ENCODE results near the gene CNNM3.

CNNM3 gene

DNA sequence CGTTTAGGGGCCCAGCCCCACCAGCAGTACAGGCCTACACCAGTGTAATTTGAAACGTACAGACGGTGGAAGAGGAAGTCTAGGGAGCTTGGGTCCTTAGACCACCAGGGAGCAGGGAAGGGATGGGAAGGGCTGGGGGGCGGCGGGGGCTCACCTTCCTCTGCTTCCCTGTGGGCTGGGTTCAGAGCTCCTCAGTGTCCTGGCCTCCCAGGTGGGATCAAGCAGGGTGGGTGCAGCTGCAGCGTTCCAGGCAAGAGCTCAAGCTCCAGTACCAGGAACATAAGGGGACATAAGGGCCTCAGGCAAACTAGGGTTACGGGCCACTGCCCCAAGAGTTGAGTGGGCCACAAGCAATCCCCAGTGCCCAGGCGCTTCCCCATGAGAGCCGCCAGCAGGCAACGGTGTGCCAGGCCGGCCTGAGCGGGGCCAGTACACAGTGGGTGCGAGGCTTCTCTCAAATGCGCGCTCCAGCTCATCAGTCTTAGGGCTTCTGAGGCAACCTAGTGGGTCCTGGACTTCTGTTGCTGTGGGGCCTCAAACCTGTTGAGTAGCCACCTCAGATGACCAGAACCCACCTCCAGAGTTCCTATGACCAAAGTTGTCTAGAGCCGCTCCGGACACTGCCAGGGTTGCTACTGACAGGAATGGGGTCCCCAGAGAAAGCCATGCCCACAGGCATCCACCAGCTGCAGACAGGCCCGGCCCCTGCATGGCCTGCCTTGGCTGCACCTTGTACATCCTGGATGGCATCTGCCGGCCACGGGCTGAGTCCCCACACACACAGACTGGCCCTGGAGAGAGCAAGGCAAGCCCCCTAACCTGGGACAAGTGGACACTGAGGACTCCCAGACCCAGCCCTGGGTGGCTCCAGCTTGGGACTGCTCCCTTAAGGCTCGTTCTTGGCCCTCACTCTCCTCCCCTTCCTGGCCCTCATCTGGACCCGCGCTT lies 22.6 kb downstream of the CNNM3 start:
- no peak for DNase-seq (ENCODE audit: extremely low read depth, insufficient read length)
- H3K27me3 ChIP-seq (replicated peaks; ENCODE audit: control insufficient read depth, insufficient read depth, low read length): no peaks in the 10 kb centered on the region
- no peak for TF ChIP-seq CTCF (IDR thresholded peaks at IDR 0.05; ENCODE audit: insufficient read depth, low read length, poor library complexity, severe bottlenecking)
- no peak overlapping the region for H3K4me3 ChIP-seq (replicated peaks; ENCODE audit: low read depth, low read length)
- H3K36me3 ChIP-seq (ENCODE audit: control insufficient read depth, insufficient read depth, low read length): peaks cover 5% of the 10 kb centered on the region

DNA sequence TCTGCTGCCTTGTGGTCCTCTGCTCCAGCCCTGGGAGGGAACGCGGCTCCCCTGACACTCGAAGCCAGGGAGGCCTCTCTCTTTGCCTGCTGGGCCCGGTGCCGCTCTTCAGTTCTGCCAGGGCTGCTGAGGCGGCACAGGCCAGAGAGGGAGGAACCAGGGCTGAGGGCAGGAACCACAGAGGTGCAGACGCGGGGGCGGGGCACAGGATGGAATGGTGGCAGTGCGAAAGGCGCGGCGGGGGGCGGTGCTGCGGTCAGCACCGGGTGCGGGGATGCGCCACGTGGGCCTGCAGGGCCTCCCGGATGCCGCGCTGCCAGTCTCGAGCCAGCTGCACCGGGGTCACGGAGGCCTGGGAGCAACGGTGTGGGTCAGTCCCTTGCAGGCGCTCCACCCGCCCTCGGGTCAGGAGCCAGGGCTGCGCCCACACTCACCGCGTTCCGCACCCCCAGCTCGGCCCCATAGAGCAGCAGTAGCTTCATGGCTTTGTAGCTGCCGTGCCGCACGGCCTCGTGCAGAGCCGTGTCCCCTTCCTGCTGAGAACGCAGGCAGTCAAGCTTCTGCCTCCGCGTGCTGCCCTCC lies 23.3 kb downstream of the CNNM3 start:
- Histone ChIP-seq H3K36me3 (ENCODE audit: control insufficient read depth, insufficient read depth, low read length) (peaks cover 5% of the 10 kb centered on the region), H3K4me3 (replicated peaks; ENCODE audit: low read depth, low read length) (no peak overlapping the region), H3K27me3 (replicated peaks; ENCODE audit: control insufficient read depth, insufficient read depth, low read length) (no peaks in the 10 kb centered on the region)
- TF ChIP-seq CTCF (IDR thresholded peaks at IDR 0.05; ENCODE audit: insufficient read depth, low read length, poor library complexity, severe bottlenecking): no peak
- DNase-seq (ENCODE audit: extremely low read depth, insufficient read length): peak; percentile 77

GRCh38 chr2:96839875-96840850 lies 24.1 kb downstream of the CNNM3 start:
- no peak for DNase-seq (ENCODE audit: extremely low read depth, insufficient read length)
- H3K4me3 ChIP-seq (replicated peaks; ENCODE audit: low read depth, low read length): no peak overlapping the region
- no peaks in the 10 kb centered on the region for H3K27me3 ChIP-seq (replicated peaks; ENCODE audit: control insufficient read depth, insufficient read depth, low read length)
- no peak for TF ChIP-seq CTCF (IDR thresholded peaks at IDR 0.05; ENCODE audit: insufficient read depth, low read length, poor library complexity, severe bottlenecking)
- peaks cover 5% of the 10 kb centered on the region for H3K36me3 ChIP-seq (ENCODE audit: control insufficient read depth, insufficient read depth, low read length)

DNA sequence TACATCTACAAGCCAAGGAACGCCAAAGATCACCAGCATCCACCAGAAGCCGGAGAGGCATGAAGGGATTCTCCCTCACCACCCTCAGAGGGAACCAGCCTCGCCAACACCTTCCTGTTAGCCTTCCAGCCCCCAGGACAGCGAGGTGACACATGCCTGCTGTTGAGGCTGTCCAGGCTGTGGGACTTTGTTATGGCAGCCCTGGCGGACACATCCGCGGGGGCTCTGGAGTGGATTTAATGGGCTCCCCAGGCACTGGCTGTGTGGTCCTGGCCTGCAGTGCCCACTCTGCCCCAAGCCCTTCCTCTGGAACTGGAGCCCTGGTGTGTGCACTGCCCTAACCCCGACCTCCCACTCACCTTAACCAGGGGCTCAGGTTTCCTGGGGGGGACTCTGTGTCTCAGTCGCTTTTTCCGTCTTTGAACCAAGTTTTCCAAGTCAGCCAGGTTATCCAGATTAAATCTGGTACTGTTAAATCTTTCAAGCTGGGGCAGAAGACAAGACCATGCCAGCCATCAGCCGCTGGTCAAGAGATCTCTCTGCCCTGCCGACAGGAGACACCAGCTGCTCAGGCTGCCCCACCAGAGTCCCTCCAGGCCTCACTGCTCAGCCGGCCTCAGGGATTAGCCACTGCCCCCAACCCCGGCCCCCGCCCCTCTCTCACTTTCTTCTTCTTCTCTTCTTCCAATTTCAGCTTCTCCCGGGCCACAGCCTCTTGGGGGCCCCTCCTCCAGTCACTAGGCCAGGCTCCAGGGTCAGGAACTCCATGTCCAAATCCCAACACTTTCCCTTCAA lies 25.8 kb downstream of the CNNM3 start:
- TF ChIP-seq CTCF (IDR thresholded peaks at IDR 0.05; ENCODE audit: insufficient read depth, low read length, poor library complexity, severe bottlenecking): no peak
- H3K4me3 ChIP-seq (replicated peaks; ENCODE audit: low read depth, low read length): no peak overlapping the region
- H3K36me3 ChIP-seq (ENCODE audit: control insufficient read depth, insufficient read depth, low read length): peaks cover 7% of the 10 kb centered on the region
- no peak for DNase-seq (ENCODE audit: extremely low read depth, insufficient read length)
- no peaks in the 10 kb centered on the region for H3K27me3 ChIP-seq (replicated peaks; ENCODE audit: control insufficient read depth, insufficient read depth, low read length)

GRCh38 chr2:96842600-96842999 lies 26.5 kb downstream of the CNNM3 start:
- H3K27me3 ChIP-seq (replicated peaks; ENCODE audit: control insufficient read depth, insufficient read depth, low read length): no peaks in the 10 kb centered on the region
- peaks cover 8% of the 10 kb centered on the region for H3K36me3 ChIP-seq (ENCODE audit: control insufficient read depth, insufficient read depth, low read length)
- no peak overlapping the region for H3K4me3 ChIP-seq (replicated peaks; ENCODE audit: low read depth, low read length)
- DNase-seq (ENCODE audit: extremely low read depth, insufficient read length): no peak
- no peak for TF ChIP-seq CTCF (IDR thresholded peaks at IDR 0.05; ENCODE audit: insufficient read depth, low read length, poor library complexity, severe bottlenecking)

Measured in GM06990 (cell line).